ENCODE data around the gene ARID1A. TPM values are rescaled to one million over a fixed set of nuclear protein-coding genes. Genes with fewer than 3 reads are reported as not detected.
"Not testable (repeated sequence)": the region's sequence is repeated elsewhere in the genome, so short reads cannot be mapped to it uniquely, and the experiment has no call there.

Gene ARID1A
- total RNA-seq, 1 experiment from 2014 or later, result 55.8 TPM

GRCh38 chr1:26790551-26790953 is 94.7 kb downstream of the ARID1A start:
- H2AFZ ChIP-seq (ENCODE audit: low read length), result no peak overlapping the region
- H3K36me3 ChIP-seq (ENCODE audit: insufficient read depth, low read length), result no peaks in the 10 kb centered on the region
- H4K20me1 ChIP-seq (ENCODE audit: insufficient read depth, low read depth, low read length), result no peaks in the 10 kb centered on the region
- no peak for DNase-seq
- H3K4me1 ChIP-seq (ENCODE audit: low read length), result peaks cover 34% of the 10 kb centered on the region
- H3K27me3 ChIP-seq (ENCODE audit: low read length), result no peaks in the 10 kb centered on the region
- H3K79me2 ChIP-seq (ENCODE audit: low read length), result no peaks in the 10 kb centered on the region; the same call in 1 of the 2 replicates
- no peaks in the 10 kb centered on the region for H3K9me2 ChIP-seq (replicated peaks; ENCODE audit: insufficient read depth, low read length)
- H3K27ac ChIP-seq (ENCODE audit: low read length), result no peak overlapping the region
- H3K9me3 ChIP-seq (ENCODE audit: low read length), result no peaks in the 10 kb centered on the region
- H3K9ac ChIP-seq (ENCODE audit: low read length), result peak overlapping the region; percentile 31; the same call in 1 of the 2 replicates
- H3K4me3 ChIP-seq (ENCODE audit: low read length), result no peak overlapping the region
- H3K4me2 ChIP-seq (ENCODE audit: low read depth, low read length, poor library complexity, severe bottlenecking), result no peak overlapping the region

- Histone ChIP-seq H3K9ac (ENCODE audit: low read length) (no peak overlapping the region), H3K4me2 (ENCODE audit: low read depth, low read length, poor library complexity, severe bottlenecking) (no peak overlapping the region), H4K20me1 (ENCODE audit: insufficient read depth, low read depth, low read length) (no peaks in the 10 kb centered on the region), H3K4me3 (ENCODE audit: low read length) (no peak overlapping the region), H3K27ac (ENCODE audit: low read length) (no peak overlapping the region), H3K9me3 (ENCODE audit: low read length) (no peaks in the 10 kb centered on the region), H3K79me2 (ENCODE audit: low read length) (no peaks in the 10 kb centered on the region; the same call in 1 of the 2 replicates), H3K36me3 (ENCODE audit: insufficient read depth, low read length) (no peaks in the 10 kb centered on the region), H3K9me2 (replicated peaks; ENCODE audit: insufficient read depth, low read length) (no peaks in the 10 kb centered on the region), H3K27me3 (ENCODE audit: low read length) (no peaks in the 10 kb centered on the region), H3K4me1 (ENCODE audit: low read length) (peaks cover 28% of the 10 kb centered on the region), H2AFZ (ENCODE audit: low read length) (no peak overlapping the region)
- DNase-seq, result no peak
Observed at GRCh38 chr1:26791148-26791547, 95.3 kb downstream of the ARID1A start.

GRCh38 chr1:26791626-26792025 is 95.8 kb downstream of the ARID1A start:
- Histone ChIP-seq H3K79me2 (ENCODE audit: low read length) (no peaks in the 10 kb centered on the region; the same call in 1 of the 2 replicates), H3K9me2 (replicated peaks; ENCODE audit: insufficient read depth, low read length) (no peaks in the 10 kb centered on the region), H2AFZ (ENCODE audit: low read length) (no peak overlapping the region), H3K4me2 (ENCODE audit: low read depth, low read length, poor library complexity, severe bottlenecking) (no peak overlapping the region), H4K20me1 (ENCODE audit: insufficient read depth, low read depth, low read length) (no peaks in the 10 kb centered on the region), H3K4me3 (ENCODE audit: low read length) (no peak overlapping the region), H3K27me3 (ENCODE audit: low read length) (no peaks in the 10 kb centered on the region), H3K9ac (ENCODE audit: low read length) (no peak overlapping the region), H3K27ac (ENCODE audit: low read length) (no peak overlapping the region), H3K9me3 (ENCODE audit: low read length) (no peaks in the 10 kb centered on the region), H3K4me1 (ENCODE audit: low read length) (peaks cover 23% of the 10 kb centered on the region), H3K36me3 (ENCODE audit: insufficient read depth, low read length) (no peaks in the 10 kb centered on the region)
- no peak for DNase-seq

GRCh38 chr1:26792924-26793323 is 97.1 kb downstream of the ARID1A start:
- H3K79me2 ChIP-seq (ENCODE audit: low read length), result no peaks in the 10 kb centered on the region; the same call in 1 of the 2 replicates

GRCh38 chr1:26794391-26794790 is 98.6 kb downstream of the ARID1A start:
- Histone ChIP-seq H3K4me1 (ENCODE audit: low read length) (peaks cover 8% of the 10 kb centered on the region), H3K9me3 (ENCODE audit: low read length) (no peaks in the 10 kb centered on the region), H2AFZ (ENCODE audit: low read length) (no peak overlapping the region), H3K36me3 (ENCODE audit: insufficient read depth, low read length) (no peaks in the 10 kb centered on the region), H3K9me2 (replicated peaks; ENCODE audit: insufficient read depth, low read length) (no peaks in the 10 kb centered on the region), H3K4me2 (ENCODE audit: low read depth, low read length, poor library complexity, severe bottlenecking) (no peak overlapping the region), H3K79me2 (ENCODE audit: low read length) (no peaks in the 10 kb centered on the region), H3K9ac (ENCODE audit: low read length) (no peak overlapping the region), H4K20me1 (ENCODE audit: insufficient read depth, low read depth, low read length) (no peaks in the 10 kb centered on the region; the same call in 1 of the 2 replicates), H3K27ac (ENCODE audit: low read length) (no peak overlapping the region), H3K4me3 (ENCODE audit: low read length) (no peak overlapping the region), H3K27me3 (ENCODE audit: low read length) (no peaks in the 10 kb centered on the region)
- no peak for DNase-seq

More at GRCh38 chr1:26792924-26793323, 97.1 kb downstream of the ARID1A start:
- no peak overlapping the region for H2AFZ ChIP-seq (ENCODE audit: low read length)
- H4K20me1 ChIP-seq (ENCODE audit: insufficient read depth, low read depth, low read length), result no peaks in the 10 kb centered on the region; the same call in 1 of the 2 replicates
- no peaks in the 10 kb centered on the region for H3K9me3 ChIP-seq (ENCODE audit: low read length)
- no peak overlapping the region for H3K9ac ChIP-seq (ENCODE audit: low read length)
- H3K4me3 ChIP-seq (ENCODE audit: low read length), result no peak overlapping the region
- H3K4me1 ChIP-seq (ENCODE audit: low read length), result peaks cover 14% of the 10 kb centered on the region
- no peak for DNase-seq
- no peak overlapping the region for H3K27ac ChIP-seq (ENCODE audit: low read length)
- H3K36me3 ChIP-seq (ENCODE audit: insufficient read depth, low read length), result no peaks in the 10 kb centered on the region
- H3K4me2 ChIP-seq (ENCODE audit: low read depth, low read length, poor library complexity, severe bottlenecking), result no peak overlapping the region
- H3K27me3 ChIP-seq (ENCODE audit: low read length), result no peaks in the 10 kb centered on the region
- no peaks in the 10 kb centered on the region for H3K9me2 ChIP-seq (replicated peaks; ENCODE audit: insufficient read depth, low read length)

- H3K27me3 ChIP-seq (ENCODE audit: low read length), result no peaks in the 10 kb centered on the region
- no peaks in the 10 kb centered on the region for H3K9me3 ChIP-seq (ENCODE audit: low read length)
- H3K4me2 ChIP-seq (ENCODE audit: low read depth, low read length, poor library complexity, severe bottlenecking), result no peak overlapping the region
- H3K9ac ChIP-seq (ENCODE audit: low read length), result no peak overlapping the region
- no peak overlapping the region for H3K4me3 ChIP-seq (ENCODE audit: low read length)
- no peak for DNase-seq
- H3K4me1 ChIP-seq (ENCODE audit: low read length), result no peaks in the 10 kb centered on the region
- H3K9me2 ChIP-seq (replicated peaks; ENCODE audit: insufficient read depth, low read length), result no peaks in the 10 kb centered on the region
- H3K79me2 ChIP-seq (ENCODE audit: low read length), result no peaks in the 10 kb centered on the region
- no peak overlapping the region for H3K27ac ChIP-seq (ENCODE audit: low read length)
- no peak overlapping the region for H2AFZ ChIP-seq (ENCODE audit: low read length)
- no peaks in the 10 kb centered on the region for H3K36me3 ChIP-seq (ENCODE audit: insufficient read depth, low read length)
- no peaks in the 10 kb centered on the region; the same call in 1 of the 2 replicates for H4K20me1 ChIP-seq (ENCODE audit: insufficient read depth, low read depth, low read length)
Observed at GRCh38 chr1:26797627-26798026, 101.8 kb downstream of the ARID1A start.

GRCh38 chr1:26799479-26800142 is 103.8 kb downstream of the ARID1A start:
- DNase-seq, result no peak
- no peak overlapping the region for H3K9ac ChIP-seq (ENCODE audit: low read length)
- H2AFZ ChIP-seq (ENCODE audit: low read length), result no peak overlapping the region

GRCh38 chr1:26803932-26804331 is 108.1 kb downstream of the ARID1A start:
- not testable (repeated sequence) for H3K9me3 ChIP-seq (ENCODE audit: low read length); H3K9me2 ChIP-seq (replicated peaks; ENCODE audit: insufficient read depth, low read length); H3K27me3 ChIP-seq (ENCODE audit: low read length); DNase-seq; H3K36me3 ChIP-seq (ENCODE audit: insufficient read depth, low read length); H3K4me1 ChIP-seq (ENCODE audit: low read length); H4K20me1 ChIP-seq (ENCODE audit: insufficient read depth, low read depth, low read length); H3K4me2 ChIP-seq (ENCODE audit: low read depth, low read length, poor library complexity, severe bottlenecking); H3K9ac ChIP-seq (ENCODE audit: low read length); H3K79me2 ChIP-seq (ENCODE audit: low read length); H2AFZ ChIP-seq (ENCODE audit: low read length); H3K4me3 ChIP-seq (ENCODE audit: low read length); H3K27ac ChIP-seq (ENCODE audit: low read length)

More at GRCh38 chr1:26799479-26800142, 103.8 kb downstream of the ARID1A start:
- no peak overlapping the region for H3K4me3 ChIP-seq (ENCODE audit: low read length)
- no peaks in the 10 kb centered on the region for H3K4me1 ChIP-seq (ENCODE audit: low read length)
- no peak overlapping the region for H3K4me2 ChIP-seq (ENCODE audit: low read depth, low read length, poor library complexity, severe bottlenecking)
- no peaks in the 10 kb centered on the region; the same call in 1 of the 2 replicates for H4K20me1 ChIP-seq (ENCODE audit: insufficient read depth, low read depth, low read length)
- no peaks in the 10 kb centered on the region for H3K9me2 ChIP-seq (replicated peaks; ENCODE audit: insufficient read depth, low read length)
- no peaks in the 10 kb centered on the region for H3K9me3 ChIP-seq (ENCODE audit: low read length)
- no peaks in the 10 kb centered on the region for H3K27me3 ChIP-seq (ENCODE audit: low read length)
- no peak overlapping the region for H3K27ac ChIP-seq (ENCODE audit: low read length)
- no peaks in the 10 kb centered on the region for H3K79me2 ChIP-seq (ENCODE audit: low read length)
- no peaks in the 10 kb centered on the region for H3K36me3 ChIP-seq (ENCODE audit: insufficient read depth, low read length)
